C4-2B (cell line): ENCODE data around the gene GAS7.

Experiments used
- ZFX ChIP-seq: fragments of 450-650 bp; IDR thresholded peaks from 2 replicates; pipeline ENCODE4 v1.6.1; 2017
- TF ChIP-seq, protein P1 (sequence below): fragments of 450-650 bp; conservative IDR thresholded peaks from 2 replicates; pipeline ENCODE4 v1.5.1; 2017; ENCODE audit warnings: mild to moderate bottlenecking

DNA sequence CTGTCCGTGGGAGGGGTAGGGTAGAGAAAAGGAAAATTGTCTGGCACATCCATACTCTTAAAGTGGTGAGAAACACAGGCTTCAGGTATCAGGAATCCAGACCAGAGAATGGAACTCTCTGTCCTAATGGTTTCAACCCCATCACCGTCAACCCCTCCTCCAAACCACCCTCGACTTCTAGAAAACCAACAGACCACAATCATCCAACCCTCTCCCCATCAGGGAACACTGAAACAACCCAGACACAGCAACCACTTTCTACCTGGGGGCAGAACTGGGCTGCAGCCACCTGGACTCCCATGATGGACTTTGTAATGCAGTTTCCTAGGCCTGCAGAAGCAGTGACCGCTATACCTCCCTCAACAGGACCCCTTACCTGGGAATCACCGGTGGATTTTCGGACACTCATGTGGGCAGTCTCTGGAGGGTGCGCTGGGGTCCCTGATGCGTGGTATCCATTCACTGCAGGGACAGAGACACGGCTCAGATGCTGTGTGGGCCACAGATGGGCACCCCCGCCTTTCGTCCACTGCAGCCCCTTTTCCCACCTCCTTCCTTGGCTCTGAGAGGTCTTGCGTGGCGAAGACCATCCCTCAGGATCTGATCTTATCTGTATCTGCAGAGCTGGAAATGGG lies 229.0 kb downstream of the GAS7 start:
- TF ChIP-seq, protein P1, sequence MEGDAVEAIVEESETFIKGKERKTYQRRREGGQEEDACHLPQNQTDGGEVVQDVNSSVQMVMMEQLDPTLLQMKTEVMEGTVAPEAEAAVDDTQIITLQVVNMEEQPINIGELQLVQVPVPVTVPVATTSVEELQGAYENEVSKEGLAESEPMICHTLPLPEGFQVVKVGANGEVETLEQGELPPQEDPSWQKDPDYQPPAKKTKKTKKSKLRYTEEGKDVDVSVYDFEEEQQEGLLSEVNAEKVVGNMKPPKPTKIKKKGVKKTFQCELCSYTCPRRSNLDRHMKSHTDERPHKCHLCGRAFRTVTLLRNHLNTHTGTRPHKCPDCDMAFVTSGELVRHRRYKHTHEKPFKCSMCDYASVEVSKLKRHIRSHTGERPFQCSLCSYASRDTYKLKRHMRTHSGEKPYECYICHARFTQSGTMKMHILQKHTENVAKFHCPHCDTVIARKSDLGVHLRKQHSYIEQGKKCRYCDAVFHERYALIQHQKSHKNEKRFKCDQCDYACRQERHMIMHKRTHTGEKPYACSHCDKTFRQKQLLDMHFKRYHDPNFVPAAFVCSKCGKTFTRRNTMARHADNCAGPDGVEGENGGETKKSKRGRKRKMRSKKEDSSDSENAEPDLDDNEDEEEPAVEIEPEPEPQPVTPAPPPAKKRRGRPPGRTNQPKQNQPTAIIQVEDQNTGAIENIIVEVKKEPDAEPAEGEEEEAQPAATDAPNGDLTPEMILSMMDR: no peak
- no peak for TF ChIP-seq ZFX
